H1 (cell line): Measurements from ENCODE around the gene BZW2. TPM values are rescaled to one million over a fixed set of nuclear protein-coding genes. Genes with fewer than 3 reads are reported as not detected.

Source experiments
- CTCF ChIA-PET: fragments of 300-600 bp; sonication (Branson Sonifier 250); formaldehyde crosslinking; loops from one replicate; lab custom pipeline; 2021; ENCODE audit not compliant: partially characterized antibody; lab: Charles Lee
- POLR2A ChIA-PET: fragments of 300-600 bp; sonication (Branson Sonifier 250); formaldehyde crosslinking; loops from one replicate; lab custom pipeline; 2021; ENCODE audit warnings: inconsistent platforms; ENCODE audit not compliant: partially characterized antibody; lab: Charles Lee
- DNase-seq, 2 experiments: peaks; one replicate each; pipeline versions ENCODE4 v3.0.0 to v3.0.0-alpha.2; 2010 to 2022; ENCODE audit warnings: low spot score in 2 of 2, low read depth in 1 of 2, mixed read lengths in 1 of 2
- FAIRE-seq: peaks from 2 replicates; lab custom pipeline; 2011; peaks lifted over from hg19 to GRCh38; lab: Jason Lieb, UNC
- H2AFZ ChIP-seq: 2 replicates; pipeline ENCODE4 v1.8.1; 2012; ENCODE audit warnings: low read length, inconsistent platforms
- H2AK5ac ChIP-seq: 2 replicates; pipeline ENCODE4 v1.6.1; 2013; ENCODE audit warnings: low read depth, low read length
- H2BK120ac ChIP-seq: replicated peaks from 2 replicates; pipeline ENCODE3; 2013; ENCODE audit warnings: low read depth, low read length, inconsistent platforms
- H2BK12ac ChIP-seq: 2 replicates; pipeline ENCODE4 v1.6.1; 2013; ENCODE audit warnings: low read depth, low read length
- H2BK15ac ChIP-seq: 2 replicates; pipeline ENCODE4 v1.6.1; 2013; ENCODE audit warnings: low read length
- H2BK20ac ChIP-seq: 2 replicates; pipeline ENCODE4 v1.6.1; 2013; ENCODE audit warnings: low read length
- H2BK5ac ChIP-seq: 2 replicates; pipeline ENCODE4 v1.6.1; 2013; ENCODE audit warnings: low read depth, low read length
- H3K14ac ChIP-seq: 2 replicates; pipeline ENCODE4 v1.6.1; 2013; ENCODE audit warnings: inconsistent platforms; ENCODE audit not compliant: insufficient read length
- H3K18ac ChIP-seq: 2 replicates; pipeline ENCODE4 v1.6.1; 2013; ENCODE audit warnings: low read length; ENCODE audit errors: extremely low read depth
- H3K23ac ChIP-seq: 2 replicates; pipeline ENCODE4 v1.6.1; 2013; ENCODE audit warnings: inconsistent platforms; ENCODE audit not compliant: insufficient read length
- H3K23me2 ChIP-seq: 2 replicates; pipeline ENCODE4 v1.6.1; 2013; ENCODE audit warnings: low read depth, low read length
- H3K27ac ChIP-seq: 2 replicates; pipeline ENCODE4 v1.6.1; 2011; ENCODE audit warnings: low read depth, low read length, inconsistent platforms
- H3K27me3 ChIP-seq, 4 experiments: replicated peaks in 1 of 4; 1 replicate in 1 of 4; 2 replicates in 3 of 4; pipeline versions ENCODE4 v1.6.1 to v1.8.1; 2011 to 2013; ENCODE audit warnings: low read length in 3 of 4, mild to moderate bottlenecking in 3 of 4, inconsistent platforms in 2 of 4, mixed read lengths in 2 of 4, moderate library complexity in 1 of 4; ENCODE audit not compliant: control insufficient read depth in 3 of 4, insufficient read depth in 3 of 4; ENCODE audit errors: extremely low read depth in 1 of 4
- H3K36me3 ChIP-seq, 4 experiments: 2 replicates each; pipeline versions ENCODE4 v1.6.1 to v1.8.1; 2011 to 2013; ENCODE audit warnings: mild to moderate bottlenecking in 4 of 4, low read length in 3 of 4, moderate library complexity in 2 of 4, control low read depth in 1 of 4, inconsistent platforms in 1 of 4; ENCODE audit not compliant: insufficient read depth in 4 of 4, control insufficient read depth in 2 of 4
- H3K4ac ChIP-seq: replicated peaks from 2 replicates; pipeline ENCODE3; 2013; ENCODE audit warnings: low read length, low read depth, mixed read lengths, inconsistent platforms; ENCODE audit not compliant: insufficient read length
- H3K4me1 ChIP-seq, 4 experiments: replicated peaks in 1 of 4; 1 replicate in 1 of 4; 2 replicates in 3 of 4; pipeline versions ENCODE4 v1.6.1 to v1.8.1; 2011 to 2013; ENCODE audit warnings: low read length in 3 of 4, inconsistent platforms in 2 of 4, mixed read lengths in 1 of 4; ENCODE audit not compliant: insufficient read depth in 4 of 4, control insufficient read depth in 3 of 4
- H3K4me2 ChIP-seq, 2 experiments: 2 replicates each; pipeline versions ENCODE4 v1.6.1 to v1.8.1; 2011 to 2013; ENCODE audit warnings: low read depth in 2 of 2, low read length in 2 of 2, control low read depth in 1 of 2, inconsistent platforms in 1 of 2, mild to moderate bottlenecking in 1 of 2; ENCODE audit not compliant: insufficient read depth in 1 of 2
- H3K4me3 ChIP-seq, 4 experiments: fragments of 200-600, 300-600 bp in 1 of 4; sonication (generic), shearing (Covaris generic), sonication (Bioruptor Twin) in 1 of 4; 2 replicates each; pipeline versions ENCODE4 v1.5.1 to v1.8.1; 2011 to 2016; ENCODE audit warnings: low read length in 4 of 4, low read depth in 3 of 4, control low read depth in 2 of 4, inconsistent platforms in 2 of 4, mild to moderate bottlenecking in 2 of 4, mixed read lengths in 1 of 4, moderate library complexity in 1 of 4; ENCODE audit not compliant: insufficient read depth in 2 of 4; ENCODE audit errors: extremely low read depth in 1 of 4
- H3K56ac ChIP-seq: replicated peaks from 2 replicates; pipeline ENCODE3; 2013; ENCODE audit warnings: low read depth, mild to moderate bottlenecking, mixed read lengths, low read length, inconsistent platforms; ENCODE audit not compliant: insufficient read length
- H3K79me1 ChIP-seq: 2 replicates; pipeline ENCODE4 v1.6.1; 2013; ENCODE audit warnings: low read depth, low read length, control low read depth
- H3K79me2 ChIP-seq, 2 experiments: 2 replicates each; pipeline versions ENCODE4 v1.6.1 to v1.8.1; 2012 to 2013; ENCODE audit warnings: low read length in 2 of 2, mild to moderate bottlenecking in 2 of 2, inconsistent platforms in 1 of 2; ENCODE audit not compliant: insufficient read depth in 2 of 2, control insufficient read depth in 1 of 2
- H3K9ac ChIP-seq, 4 experiments: replicated peaks in 1 of 4; 1 replicate in 1 of 4; 2 replicates in 3 of 4; pipeline versions ENCODE4 v1.6.1 to v1.8.1; 2011 to 2013; ENCODE audit warnings: low read depth in 3 of 4, low read length in 3 of 4, control low read depth in 2 of 4, mild to moderate bottlenecking in 2 of 4, moderate library complexity in 2 of 4, inconsistent platforms in 1 of 4; ENCODE audit errors: extremely low read depth in 1 of 4
- H3K9me3 ChIP-seq, 2 experiments: 2 replicates each; pipeline versions ENCODE4 v1.6.1 to v1.8.1; 2012 to 2013; ENCODE audit warnings: mild to moderate bottlenecking in 2 of 2, moderate library complexity in 2 of 2, control low read depth in 1 of 2, inconsistent platforms in 1 of 2, low read depth in 1 of 2, low read length in 1 of 2, mixed read lengths in 1 of 2; ENCODE audit not compliant: insufficient read depth in 2 of 2
- H4K20me1 ChIP-seq, 2 experiments: replicated peaks in 1 of 2; 2 replicates each; pipeline versions ENCODE3 to v1.8.1; 2011 to 2013; ENCODE audit warnings: inconsistent platforms in 2 of 2, low read length in 2 of 2, mild to moderate bottlenecking in 1 of 2; ENCODE audit not compliant: insufficient read depth in 2 of 2, control insufficient read depth in 1 of 2
- H4K5ac ChIP-seq: 2 replicates; pipeline ENCODE4 v1.6.1; 2013; ENCODE audit warnings: low read length, low read depth, mixed read lengths, inconsistent platforms; ENCODE audit not compliant: insufficient read length
- H4K8ac ChIP-seq: 2 replicates; pipeline ENCODE4 v1.8.0; 2013; ENCODE audit warnings: mild to moderate bottlenecking, moderate library complexity, low read length, inconsistent platforms; ENCODE audit not compliant: insufficient read depth; ENCODE audit errors: extremely low read depth
- H4K91ac ChIP-seq: replicated peaks from 2 replicates; pipeline ENCODE3; 2013; ENCODE audit warnings: low read length, mixed read lengths, inconsistent platforms; ENCODE audit not compliant: insufficient read length
- ATF2 ChIP-seq: IDR thresholded peaks from 2 replicates; pipeline ENCODE4 v1.6.1; 2012; ENCODE audit warnings: low read length, inconsistent platforms
- ATF3 ChIP-seq: IDR thresholded peaks from 2 replicates; pipeline ENCODE4 v1.6.1; 2011; ENCODE audit warnings: low read depth, mild to moderate bottlenecking, low read length; ENCODE audit not compliant: insufficient read depth
- BCL11A ChIP-seq, 2 experiments: IDR thresholded peaks; one replicate each; pipeline ENCODE4 v1.6.1; 2011; ENCODE audit warnings: low read depth in 2 of 2, low read length in 2 of 2, mild to moderate bottlenecking in 2 of 2
- CBX8 ChIP-seq: fragments of 300-800, 300-1000 bp; sonication (generic); IDR thresholded peaks from 2 replicates; pipeline ENCODE4 v1.7.1; 2016; ENCODE audit warnings: low read depth, low read length, borderline replicate concordance
- CHD1 ChIP-seq: IDR thresholded peaks from 2 replicates; pipeline ENCODE4 v1.6.1; 2012; ENCODE audit warnings: low read depth, low read length, improper control_type of control experiment
- PHF8 ChIP-seq: fragments of 200-600 bp; sonication (generic); conservative IDR thresholded peaks from 2 replicates; pipeline ENCODE4 v1.7.1; 2012; ENCODE audit warnings: low read depth, mild to moderate bottlenecking, inconsistent platforms, low read length, moderate library complexity
- POLR2A ChIP-seq, 2 experiments: IDR thresholded peaks; 1 replicate in 1 of 2; 2 replicates in 1 of 2; pipeline ENCODE4 v1.6.1; 2011; ENCODE audit warnings: low read depth in 2 of 2, low read length in 2 of 2, mild to moderate bottlenecking in 2 of 2; ENCODE audit errors: control extremely low read depth in 1 of 2
- RBBP5 ChIP-seq: IDR thresholded peaks from 2 replicates; pipeline ENCODE4 v1.7.1; 2012; ENCODE audit warnings: low read depth, mild to moderate bottlenecking, inconsistent platforms, low read length, moderate library complexity, borderline replicate concordance
- RFX5 ChIP-seq: IDR thresholded peaks from 2 replicates; pipeline ENCODE4 v1.6.1; 2011; ENCODE audit warnings: low read depth, low read length, improper control_type of control experiment, borderline replicate concordance
- RNF2 ChIP-seq: fragments of 200-900, 300-1000 bp; sonication (generic); IDR thresholded peaks from 2 replicates; pipeline ENCODE4 v1.7.1; 2016; ENCODE audit warnings: borderline replicate concordance, low read depth, mild to moderate bottlenecking, antibody characterized with exemption, low read length; ENCODE audit not compliant: poor library complexity, severe bottlenecking; ENCODE audit errors: missing control alignments
- ZNF274 ChIP-seq: IDR thresholded peaks from 2 replicates; pipeline ENCODE4 v1.7.0; 2012; ENCODE audit warnings: low read length, borderline replicate concordance; ENCODE audit errors: extremely low read depth
- WGBS, 2 experiments: shearing (Covaris generic) in 1 of 2; methylation state at CpG; one replicate each; pipeline versions ENCODE4 v1.1.6 to v1.1.7; 2013 to 2015; ENCODE audit warnings: low lambda C conversion rate in 2 of 2, mixed read lengths in 2 of 2, inconsistent platforms in 1 of 2, low coverage in 1 of 2, missing lambda C conversion rate in 1 of 2; ENCODE audit not compliant: insufficient replicate concordance in 2 of 2, insufficient coverage in 1 of 2, insufficient read length in 1 of 2; ENCODE audit errors: extremely low coverage in 1 of 2, missing lambda C conversion rate in 1 of 2; 5-methylcytosine and 5-hydroxymethylcytosine counted together
- polyA plus RNA-seq, 7 experiments: library from polyadenylated mRNA; depleted of rRNA in 3 of 7; stranded (reverse) in 5 of 7; unstranded in 2 of 7; fragments of >200 nt in 5 of 7; fragments of 200-250 nt in 2 of 7; gene quantifications; 1 replicate in 5 of 7; 2 replicates in 1 of 7; 4 replicates in 1 of 7; pipeline versions ENCODE4 v1.2.1 to v1.2.3, GENCODE V29; 2011 to 2013; ENCODE audit warnings: missing spikeins in 2 of 7, mixed read lengths in 2 of 7
- total RNA-seq: library from RNA; stranded (reverse); fragmentation: NEBNext Ultra II Directional; extraction: Animal tissue kit (Norgen Biotek cat#: 25700); gene quantifications from 2 replicates; pipeline ENCODE4 v1.2.1, GENCODE V29; 2021

BZW2 gene
- total and polyA plus RNA-seq, 2 of the 8 experiments (the other 6 are each of a cell fraction or from before 2014, with no cell fraction given) = 32.3 to 103 TPM

GRCh38 chr7:16741676-16742075 lies 95.7 kb downstream of the BZW2 start:
- no peaks in the 10 kb centered on the region for H3K79me2 ChIP-seq
- H2BK12ac ChIP-seq = no peak overlapping the region
- no peak overlapping the region for H3K23ac ChIP-seq
- no peak overlapping the region for H3K4me2 ChIP-seq
- 100% methylated on average over 1 of the region's 1 CpG; no CpG with 5 or more reads in 1 of the 2 experiments for WGBS, 2 experiments
- H3K4me3 ChIP-seq = no peak overlapping the region
- no peak overlapping the region for H3K14ac ChIP-seq
- no peak overlapping the region for H3K9ac ChIP-seq
- H2BK120ac ChIP-seq = no peak overlapping the region
- H3K18ac ChIP-seq = no peak overlapping the region
- H3K4ac ChIP-seq = no peak overlapping the region
- H3K27me3 ChIP-seq = no peaks in the 10 kb centered on the region
- H3K79me1 ChIP-seq = no peaks in the 10 kb centered on the region
- no peak for TF ChIP-seq PHF8
- TF ChIP-seq POLR2A (IDR thresholded peaks at IDR 0.05; ENCODE audit: control extremely low read depth in 1 of 2, low read depth in 2 of 2, low read length in 2 of 2) = no peak
- no peak for TF ChIP-seq RFX5
- TF ChIP-seq ATF2 = no peak
- no peak for TF ChIP-seq BCL11A (IDR thresholded peaks at IDR 0.05; ENCODE audit: low read depth in 2 of 2, low read length in 2 of 2)
- no peak for TF ChIP-seq CHD1
- no peak for TF ChIP-seq CBX8
- TF ChIP-seq RBBP5 = no peak
- no peak for TF ChIP-seq ZNF274
- no peak for TF ChIP-seq RNF2
- no peak for TF ChIP-seq ATF3
- TF ChIP-seq, all 59 proteins: peak for 0
- Histone ChIP-seq H2BK20ac (no peak overlapping the region), H3K36me3 (no peaks in the 10 kb centered on the region), H2BK5ac (no peak overlapping the region), H2AK5ac (no peak overlapping the region), H3K9me3 (no peaks in the 10 kb centered on the region), H3K27ac (no peak overlapping the region), H4K8ac (no peak overlapping the region), H4K91ac (no peak overlapping the region), H2AFZ (no peak overlapping the region), H4K5ac (no peak overlapping the region), H2BK15ac (no peak overlapping the region), H3K23me2 (no peaks in the 10 kb centered on the region), H3K56ac (no peak overlapping the region), H3K4me1 (peaks cover 0 to 14% (median 7%) of the 10 kb centered on the region in 4 experiments; a peak in 5 of 7 replicates), H4K20me1 (peaks cover 0 to 2% of the 10 kb centered on the region in 2 experiments)
- no peak for FAIRE-seq
- POLR2A ChIA-PET = no interaction called here
- no peak for DNase-seq
- CTCF ChIA-PET = interaction anchor here (0.5 to 0.9 kb wide), 2 partner anchors 134 to 1009 kb away, joined by 3 to 4 read pairs; no protein-coding TSS in a partner anchor
